SK-N-SH (cell line): Measurements from ENCODE around the gene PAGE2B. TPM values are rescaled to one million over a fixed set of nuclear protein-coding genes. Genes with fewer than 3 reads are reported as not detected.
A peak's percentile ranks its signal among the peaks of the same experiment; 100 is the strongest.
"Not testable (repeated sequence)": the region's sequence is repeated elsewhere in the genome, so short reads cannot be mapped to it uniquely, and the experiment has no call there.

Experiments
- CTCF ChIA-PET: fragments of 300-600, 350-600 bp; formaldehyde crosslinking; extraction: SDS; loops from one replicate; lab custom pipeline; 2021; lab: Yijun Ruan, JAX
- POLR2A ChIA-PET: fragments of 350-600 bp; sonication (Branson Sonifier 250); formaldehyde crosslinking; extraction: SDS; loops from one replicate; lab custom pipeline; 2020; ENCODE audit warnings: antibody characterized with exemption, inconsistent platforms; lab: Yijun Ruan, JAX
- DNase-seq: peaks from one replicate; pipeline ENCODE4 v3.0.0; 2012
- H2AFZ ChIP-seq: fragments of 200-600 bp; sonication (generic); 2 replicates; pipeline ENCODE4 v1.8.1; 2016; ENCODE audit warnings: antibody characterized with exemption, mild to moderate bottlenecking, low read depth
- H3F3A ChIP-seq: fragments of 200-600 bp; sonication (generic); replicated peaks from 2 replicates; pipeline ENCODE3; 2016; ENCODE audit warnings: antibody characterized with exemption, mild to moderate bottlenecking; ENCODE audit not compliant: insufficient read depth
- H3K27ac ChIP-seq, 2 experiments: fragments of 200-500 bp in 1 of 2; fragments of 200-600 bp in 1 of 2; sonication (Bioruptor generic) in 1 of 2; sonication (generic), shearing (Covaris generic) in 1 of 2; 2 replicates each; pipeline versions ENCODE4 v1.5.1 to v1.6.1; 2014 to 2016; ENCODE audit warnings: low read depth in 2 of 2, inconsistent platforms in 1 of 2, low read length in 1 of 2, mild to moderate bottlenecking in 1 of 2, mixed read lengths in 1 of 2
- H3K27me3 ChIP-seq: fragments of 200-600 bp; sonication (generic), shearing (Covaris generic); 2 replicates; pipeline ENCODE4 v1.6.1; 2016; ENCODE audit warnings: mixed run types; ENCODE audit not compliant: insufficient read depth
- H3K36me3 ChIP-seq, 2 experiments: fragments of 200-500 bp in 1 of 2; fragments of 200-600 bp in 1 of 2; sonication (Bioruptor generic) in 1 of 2; sonication (generic) in 1 of 2; replicated peaks in 1 of 2; 2 replicates each; pipeline versions ENCODE3 to v1.5.1; 2014 to 2016; ENCODE audit warnings: low read length in 1 of 2, mild to moderate bottlenecking in 1 of 2; ENCODE audit not compliant: insufficient read depth in 2 of 2, control insufficient read depth in 1 of 2
- H3K4me1 ChIP-seq, 2 experiments: fragments of 200-500 bp in 1 of 2; fragments of 200-600 bp in 1 of 2; sonication (Bioruptor generic) in 1 of 2; sonication (generic), shearing (Covaris generic) in 1 of 2; 2 replicates each; pipeline versions ENCODE4 v1.5.1 to v1.6.1; 2014 to 2016; ENCODE audit warnings: low read depth in 1 of 2, low read length in 1 of 2, mixed run types in 1 of 2; ENCODE audit not compliant: insufficient read depth in 2 of 2, control insufficient read depth in 1 of 2
- H3K4me2 ChIP-seq: fragments of 200-600 bp; sonication (generic), shearing (Covaris generic); 2 replicates; pipeline ENCODE4 v1.6.1; 2017; ENCODE audit warnings: mixed run types
- H3K4me3 ChIP-seq, 2 experiments: fragments of 200-500 bp in 1 of 2; fragments of 200-600 bp in 1 of 2; sonication (Bioruptor generic) in 1 of 2; sonication (generic), shearing (Covaris generic) in 1 of 2; 2 replicates each; pipeline versions ENCODE4 v1.5.1 to v1.8.1; 2014 to 2016; ENCODE audit warnings: low read depth in 2 of 2, inconsistent platforms in 1 of 2, low read length in 1 of 2, mild to moderate bottlenecking in 1 of 2, mixed read lengths in 1 of 2, moderate library complexity in 1 of 2
- H3K79me2 ChIP-seq: fragments of 200-600 bp; sonication (generic); 2 replicates; pipeline ENCODE4 v1.8.1; 2017; ENCODE audit warnings: mild to moderate bottlenecking; ENCODE audit not compliant: insufficient read depth
- H3K9ac ChIP-seq: fragments of 200-600 bp; sonication (generic); 2 replicates; pipeline ENCODE4 v1.6.1; 2017; ENCODE audit warnings: mixed run types
- H3K9me2 ChIP-seq: fragments of 200-600 bp; sonication (generic); 2 replicates; pipeline ENCODE4 v1.6.1; 2017; ENCODE audit warnings: mixed run types
- H3K9me3 ChIP-seq: fragments of 200-600 bp; sonication (generic); 2 replicates; pipeline ENCODE4 v1.6.1; 2017; ENCODE audit warnings: mixed run types, mild to moderate bottlenecking, moderate library complexity
- H4K20me1 ChIP-seq: fragments of 200-600 bp; sonication (generic); 2 replicates; pipeline ENCODE4 v1.6.1; 2017; ENCODE audit warnings: mild to moderate bottlenecking, mixed run types; ENCODE audit not compliant: insufficient read depth
- ELF1 ChIP-seq: IDR thresholded peaks from 2 replicates; pipeline ENCODE4 v1.4.0; 2012
- EP300 ChIP-seq, 2 experiments: IDR thresholded peaks; 2 replicates each; pipeline versions ENCODE4 v1.4.0 to v1.6.1; 2012; ENCODE audit warnings: borderline replicate concordance in 1 of 2, low read depth in 1 of 2, low read length in 1 of 2
- FOXM1 ChIP-seq: IDR thresholded peaks from 2 replicates; pipeline ENCODE4 v1.4.0; 2012; ENCODE audit warnings: low read depth, mild to moderate bottlenecking
- GABPA ChIP-seq: IDR thresholded peaks from 2 replicates; pipeline ENCODE4 v1.4.0; 2012; ENCODE audit warnings: low read depth, mild to moderate bottlenecking
- GATA2 ChIP-seq: sonication (generic); formaldehyde crosslinking; IDR thresholded peaks from 2 replicates; pipeline ENCODE4 v1.5.0; 2020; ENCODE audit warnings: mild to moderate bottlenecking, missing genetic modification reagents
- JUND ChIP-seq: IDR thresholded peaks from 2 replicates; pipeline ENCODE4 v1.4.0; 2012
- MEF2A ChIP-seq: IDR thresholded peaks from 2 replicates; pipeline ENCODE4 v1.4.0; 2012; ENCODE audit warnings: low read depth, borderline replicate concordance
- NFIC ChIP-seq: IDR thresholded peaks from 2 replicates; pipeline ENCODE4 v1.4.0; 2012; ENCODE audit warnings: borderline replicate concordance
- POLR2AphosphoS5 ChIP-seq: IDR thresholded peaks from 2 replicates; pipeline ENCODE4 v1.6.1; 2012; ENCODE audit warnings: low read depth, low read length
- RAD21 ChIP-seq: IDR thresholded peaks from 2 replicates; pipeline ENCODE4 v1.6.1; 2012; ENCODE audit warnings: mild to moderate bottlenecking, low read length
- SIN3A ChIP-seq: IDR thresholded peaks from 2 replicates; pipeline ENCODE4 v1.6.1; 2012; ENCODE audit warnings: low read depth, mild to moderate bottlenecking, low read length, moderate library complexity, borderline replicate concordance
- SMC3 ChIP-seq: IDR thresholded peaks from 2 replicates; pipeline ENCODE4 v1.6.1; 2012; ENCODE audit warnings: low read depth, low read length, improper control_type of control experiment
- TAF1 ChIP-seq: IDR thresholded peaks from 2 replicates; pipeline ENCODE4 v1.6.1; 2012; ENCODE audit warnings: low read depth, mild to moderate bottlenecking, low read length, moderate library complexity, borderline replicate concordance
- TEAD4 ChIP-seq: IDR thresholded peaks from 2 replicates; pipeline ENCODE4 v1.4.0; 2012; ENCODE audit warnings: mild to moderate bottlenecking, borderline replicate concordance; ENCODE audit not compliant: insufficient read depth
- WGBS: methylation state at CpG from one replicate; pipeline ENCODE4 v1.1.6; 2017; ENCODE audit warnings: low lambda C conversion rate; 5-methylcytosine and 5-hydroxymethylcytosine counted together
- polyA plus RNA-seq, 3 experiments: library from polyadenylated mRNA; depleted of rRNA; stranded (reverse); fragments of >200 nt; gene quantifications; 2 replicates each; pipeline ENCODE4 v1.2.3, GENCODE V29; 2012
- TF ChIP-seq, protein P1 (sequence below): IDR thresholded peaks from 2 replicates; pipeline ENCODE4 v1.6.1; 2012; ENCODE audit warnings: mild to moderate bottlenecking, low read depth, low read length, moderate library complexity
- TF ChIP-seq, protein P2 (sequence below): IDR thresholded peaks from 2 replicates; pipeline ENCODE4 v1.4.0; 2012; ENCODE audit warnings: low read depth
- TF ChIP-seq, protein P3 (sequence below): fragments of 200-600 bp; sonication (generic); IDR thresholded peaks from 2 replicates; pipeline ENCODE4 v1.6.1; 2017; ENCODE audit warnings: antibody characterized with exemption, mild to moderate bottlenecking, moderate library complexity

The PAGE2B gene
- polyA plus RNA-seq, 1 of the 3 experiments (the other 2 are of a cell fraction): 0.31 TPM

DNA sequence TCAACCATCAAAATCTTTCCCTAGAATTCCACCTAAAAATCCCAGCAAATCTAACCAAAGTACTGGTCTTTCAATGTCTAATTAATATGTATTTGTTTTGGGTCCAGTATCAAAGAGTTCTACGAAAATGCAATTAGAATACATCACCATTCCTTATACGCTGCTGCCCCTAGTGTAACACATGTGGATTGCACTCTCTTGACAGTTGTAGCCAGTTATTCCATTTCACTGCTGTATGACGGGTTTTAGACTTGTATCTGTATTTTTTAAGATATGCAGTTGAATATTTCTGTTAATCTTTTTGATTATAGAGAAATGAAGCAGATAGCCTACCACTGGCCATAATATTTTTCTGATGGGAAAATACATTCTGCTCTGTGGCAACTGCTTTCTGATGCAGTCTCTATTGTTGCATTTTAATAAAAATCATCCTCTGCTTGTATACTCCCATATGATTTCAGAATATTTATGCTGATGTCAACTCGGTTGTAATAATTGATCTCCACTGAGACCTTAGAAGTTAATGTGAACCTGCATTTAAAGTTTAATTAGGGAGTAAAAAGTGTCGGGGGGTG is 17.1 kb upstream of the PAGE2B start (continued):
- TF ChIP-seq, protein P1, sequence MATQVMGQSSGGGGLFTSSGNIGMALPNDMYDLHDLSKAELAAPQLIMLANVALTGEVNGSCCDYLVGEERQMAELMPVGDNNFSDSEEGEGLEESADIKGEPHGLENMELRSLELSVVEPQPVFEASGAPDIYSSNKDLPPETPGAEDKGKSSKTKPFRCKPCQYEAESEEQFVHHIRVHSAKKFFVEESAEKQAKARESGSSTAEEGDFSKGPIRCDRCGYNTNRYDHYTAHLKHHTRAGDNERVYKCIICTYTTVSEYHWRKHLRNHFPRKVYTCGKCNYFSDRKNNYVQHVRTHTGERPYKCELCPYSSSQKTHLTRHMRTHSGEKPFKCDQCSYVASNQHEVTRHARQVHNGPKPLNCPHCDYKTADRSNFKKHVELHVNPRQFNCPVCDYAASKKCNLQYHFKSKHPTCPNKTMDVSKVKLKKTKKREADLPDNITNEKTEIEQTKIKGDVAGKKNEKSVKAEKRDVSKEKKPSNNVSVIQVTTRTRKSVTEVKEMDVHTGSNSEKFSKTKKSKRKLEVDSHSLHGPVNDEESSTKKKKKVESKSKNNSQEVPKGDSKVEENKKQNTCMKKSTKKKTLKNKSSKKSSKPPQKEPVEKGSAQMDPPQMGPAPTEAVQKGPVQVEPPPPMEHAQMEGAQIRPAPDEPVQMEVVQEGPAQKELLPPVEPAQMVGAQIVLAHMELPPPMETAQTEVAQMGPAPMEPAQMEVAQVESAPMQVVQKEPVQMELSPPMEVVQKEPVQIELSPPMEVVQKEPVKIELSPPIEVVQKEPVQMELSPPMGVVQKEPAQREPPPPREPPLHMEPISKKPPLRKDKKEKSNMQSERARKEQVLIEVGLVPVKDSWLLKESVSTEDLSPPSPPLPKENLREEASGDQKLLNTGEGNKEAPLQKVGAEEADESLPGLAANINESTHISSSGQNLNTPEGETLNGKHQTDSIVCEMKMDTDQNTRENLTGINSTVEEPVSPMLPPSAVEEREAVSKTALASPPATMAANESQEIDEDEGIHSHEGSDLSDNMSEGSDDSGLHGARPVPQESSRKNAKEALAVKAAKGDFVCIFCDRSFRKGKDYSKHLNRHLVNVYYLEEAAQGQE: no peak
- TF ChIP-seq GABPA: no peak
- no peak for TF ChIP-seq JUND
- no peak for TF ChIP-seq ELF1
- TF ChIP-seq SMC3: peak; percentile 58
- TF ChIP-seq, protein P2, sequence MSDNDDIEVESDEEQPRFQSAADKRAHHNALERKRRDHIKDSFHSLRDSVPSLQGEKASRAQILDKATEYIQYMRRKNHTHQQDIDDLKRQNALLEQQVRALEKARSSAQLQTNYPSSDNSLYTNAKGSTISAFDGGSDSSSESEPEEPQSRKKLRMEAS: peak; percentile 38; the same call in 1 of the 2 replicates
- TF ChIP-seq FOXM1: no peak
- no peak for TF ChIP-seq NFIC
- no peak for TF ChIP-seq TEAD4
- no peak for TF ChIP-seq SIN3A

DNA sequence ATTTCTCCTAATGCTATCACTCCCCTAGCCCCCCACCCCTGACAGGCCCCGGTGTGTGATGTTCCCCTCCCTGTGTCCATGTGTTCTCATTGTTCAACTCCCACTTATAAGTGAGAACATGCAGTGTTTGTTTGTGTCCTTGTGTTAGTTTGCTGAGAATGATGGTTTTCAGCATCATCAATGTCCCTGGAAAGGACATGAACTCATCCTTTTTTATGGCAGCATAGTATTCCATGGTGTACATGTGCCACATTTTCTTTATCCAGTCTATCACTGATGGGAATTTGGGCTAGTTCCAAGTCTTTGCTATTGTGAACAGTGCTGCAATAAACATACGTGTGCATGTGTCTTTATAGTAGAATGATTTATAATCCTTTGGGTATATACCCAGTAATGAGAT is 7.7 kb upstream of the PAGE2B start:
- WGBS: 18% methylated on average over 2 of the region's 2 CpGs
- H3K4me2 ChIP-seq, CTCF ChIA-PET, H3K79me2 ChIP-seq, H3K9me3 ChIP-seq, H3K36me3 ChIP-seq, H4K20me1 ChIP-seq, H3K9ac ChIP-seq, H3K27ac ChIP-seq, H3K4me3 ChIP-seq, H3F3A ChIP-seq, POLR2A ChIA-PET, H3K27me3 ChIP-seq, DNase-seq, H3K9me2 ChIP-seq, H3K4me1 ChIP-seq, H2AFZ ChIP-seq: not testable (repeated sequence)

DNA sequence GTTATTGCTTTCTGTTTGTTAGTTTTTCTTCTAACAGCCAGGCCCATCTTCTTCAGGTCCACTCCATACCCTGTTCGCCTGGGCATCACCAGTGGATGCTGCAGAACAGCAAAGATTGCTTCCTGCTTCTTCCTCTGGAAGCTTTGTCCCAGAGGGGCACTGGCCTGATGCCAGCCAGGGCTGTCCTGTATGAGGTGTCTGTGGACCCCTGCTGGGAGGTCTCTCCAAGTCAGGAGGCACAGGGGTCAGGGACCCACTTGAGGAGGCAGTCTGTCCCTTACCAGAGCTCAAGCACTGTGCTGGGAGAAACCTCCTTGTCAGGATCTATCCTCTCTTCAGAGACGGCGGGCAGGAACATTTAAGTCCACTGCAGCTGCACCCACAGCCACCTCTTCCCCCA is 2.5 kb upstream of the PAGE2B start:
- 37% methylated on average over 3 of the region's 3 CpGs for WGBS
- Histone ChIP-seq H3K9ac (no peak overlapping the region), H3K36me3 (no peaks in the 10 kb centered on the region), H3K79me2 (no peaks in the 10 kb centered on the region), H4K20me1 (no peaks in the 10 kb centered on the region), H3F3A (no peaks in the 10 kb centered on the region), H3K27ac (no peak overlapping the region), H3K9me3 (no peaks in the 10 kb centered on the region), H3K27me3 (no peaks in the 10 kb centered on the region), H3K4me1 (no peaks in the 10 kb centered on the region), H3K4me2 (no peak overlapping the region), H3K9me2 (no peaks in the 10 kb centered on the region), H3K4me3 (no peak overlapping the region), H2AFZ (no peak overlapping the region)
- ChIA-PET CTCF (no interaction called here), POLR2A (no interaction called here)
- no peak for DNase-seq
- TF ChIP-seq RAD21 (no peak), POLR2AphosphoS5 (no peak), GATA2 (CRISPR knock-in tag) (no peak), TEAD4 (no peak), MEF2A (no peak), EP300 (IDR thresholded peaks at IDR 0.05; ENCODE audit: borderline replicate concordance in 1 of 2, low read depth in 1 of 2, low read length in 1 of 2) (no peak), NFIC (no peak), TAF1 (no peak), JUND (no peak)
- TF ChIP-seq, protein P1: no peak
- TF ChIP-seq, protein P3, sequence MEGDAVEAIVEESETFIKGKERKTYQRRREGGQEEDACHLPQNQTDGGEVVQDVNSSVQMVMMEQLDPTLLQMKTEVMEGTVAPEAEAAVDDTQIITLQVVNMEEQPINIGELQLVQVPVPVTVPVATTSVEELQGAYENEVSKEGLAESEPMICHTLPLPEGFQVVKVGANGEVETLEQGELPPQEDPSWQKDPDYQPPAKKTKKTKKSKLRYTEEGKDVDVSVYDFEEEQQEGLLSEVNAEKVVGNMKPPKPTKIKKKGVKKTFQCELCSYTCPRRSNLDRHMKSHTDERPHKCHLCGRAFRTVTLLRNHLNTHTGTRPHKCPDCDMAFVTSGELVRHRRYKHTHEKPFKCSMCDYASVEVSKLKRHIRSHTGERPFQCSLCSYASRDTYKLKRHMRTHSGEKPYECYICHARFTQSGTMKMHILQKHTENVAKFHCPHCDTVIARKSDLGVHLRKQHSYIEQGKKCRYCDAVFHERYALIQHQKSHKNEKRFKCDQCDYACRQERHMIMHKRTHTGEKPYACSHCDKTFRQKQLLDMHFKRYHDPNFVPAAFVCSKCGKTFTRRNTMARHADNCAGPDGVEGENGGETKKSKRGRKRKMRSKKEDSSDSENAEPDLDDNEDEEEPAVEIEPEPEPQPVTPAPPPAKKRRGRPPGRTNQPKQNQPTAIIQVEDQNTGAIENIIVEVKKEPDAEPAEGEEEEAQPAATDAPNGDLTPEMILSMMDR: no peak
